Muscle of leg (tissue), 11 donors: ENCODE results near the gene VPS50. TPM values are rescaled to one million over a fixed set of nuclear protein-coding genes. Genes with fewer than 3 reads are reported as not detected.

ENCODE experiments used
- DNase-seq: peaks from one replicate; pipeline ENCODE4 v3.0.0; 2013
- H3K27ac ChIP-seq: one replicate; pipeline ENCODE4 v1.5.1; 2013; ENCODE audit warnings: mild to moderate bottlenecking, low read length, control low read depth
- H3K27me3 ChIP-seq: one replicate; pipeline ENCODE4 v1.6.1; 2013; ENCODE audit warnings: low read length; ENCODE audit not compliant: control insufficient read depth, insufficient read depth
- H3K36me3 ChIP-seq: one replicate; pipeline ENCODE4 v1.6.1; 2013; ENCODE audit warnings: low read length; ENCODE audit not compliant: control insufficient read depth, insufficient read depth
- H3K4me1 ChIP-seq: one replicate; pipeline ENCODE4 v1.6.1; 2013; ENCODE audit warnings: low read length; ENCODE audit not compliant: control insufficient read depth, insufficient read depth
- H3K4me3 ChIP-seq: one replicate; pipeline ENCODE4 v1.5.1; 2013; ENCODE audit warnings: low read length, control low read depth
- H3K9me3 ChIP-seq: replicated peaks from 2 replicates; pipeline ENCODE4 v1.6.1; 2013; ENCODE audit warnings: low read depth, low read length; ENCODE audit not compliant: control insufficient read depth
- WGBS: methylation state at CpG from one replicate; pipeline ENCODE4 v1.1.5; 2013; ENCODE audit warnings: missing lambda C conversion rate; ENCODE audit not compliant: insufficient coverage; 5-methylcytosine and 5-hydroxymethylcytosine counted together
- polyA plus RNA-seq, 8 donors: library from polyadenylated mRNA; unstranded; fragments of 120-200 nt; gene quantifications; one replicate each; pipeline versions ENCODE4 v1.2.1 to v1.2.3, GENCODE V29; 2013; ENCODE audit warnings: inconsistent platforms in 1 of 8, low replicate concordance in 1 of 8; ENCODE audit not compliant: insufficient read length in 8 of 8, insufficient read depth in 1 of 8
- total RNA-seq: library from RNA; stranded (reverse); fragments of 120-200 nt; gene quantifications from one replicate; pipeline ENCODE4 v1.2.4, GENCODE V29; 2013

Gene VPS50
- total and polyA plus RNA-seq, 9 donors, result 12.7 to 25.5 (median 17.1) TPM

- Histone ChIP-seq H3K36me3 (no peaks in the 10 kb centered on the region), H3K27ac (no peak overlapping the region), H3K4me1 (no peaks in the 10 kb centered on the region), H3K4me3 (no peak overlapping the region), H3K27me3 (peaks cover 2% of the 10 kb centered on the region), H3K9me3 (no peaks in the 10 kb centered on the region)
- DNase-seq, result no peak
- WGBS, result 0% methylated on average over 1 of the region's 2 CpGs
These were observed 27.1 kb upstream of the VPS50 start for GRCh38 chr7:93205046-93205445.

GRCh38 chr7:93211228-93211818, 20.8 kb upstream of the VPS50 start:
- H3K27ac ChIP-seq, result no peak overlapping the region
- H3K27me3 ChIP-seq, result no peaks in the 10 kb centered on the region
- no peaks in the 10 kb centered on the region for H3K9me3 ChIP-seq
- H3K36me3 ChIP-seq, result no peaks in the 10 kb centered on the region
- H3K4me1 ChIP-seq, result no peaks in the 10 kb centered on the region
- 91% methylated on average over 3 of the region's 5 CpGs for WGBS
- no peak overlapping the region for H3K4me3 ChIP-seq
- no peak for DNase-seq

GRCh38 chr7:93212881-93213280, 19.3 kb upstream of the VPS50 start:
- whole genome bisulfite sequencing, result no CpG with 5 or more reads among the region's 1 CpG
- Histone ChIP-seq H3K4me3 (no peak overlapping the region), H3K27ac (no peak overlapping the region), H3K36me3 (no peaks in the 10 kb centered on the region), H3K27me3 (no peaks in the 10 kb centered on the region), H3K9me3 (no peaks in the 10 kb centered on the region), H3K4me1 (no peaks in the 10 kb centered on the region)
- DNase-seq, result no peak

- no peaks in the 10 kb centered on the region for H3K9me3 ChIP-seq
- peaks cover 2% of the 10 kb centered on the region for H3K27me3 ChIP-seq
- no peak for DNase-seq
- H3K4me1 ChIP-seq, result no peaks in the 10 kb centered on the region
- H3K4me3 ChIP-seq, result no peak overlapping the region
- 75% methylated on average over 5 of the region's 10 CpGs for WGBS
- no peaks in the 10 kb centered on the region for H3K36me3 ChIP-seq
- H3K27ac ChIP-seq, result no peak overlapping the region
These were observed 13.0 kb upstream of the VPS50 start for GRCh38 chr7:93218997-93219827.

- no peaks in the 10 kb centered on the region for H3K4me1 ChIP-seq
- no peak overlapping the region for H3K4me3 ChIP-seq
- H3K27me3 ChIP-seq, result peaks cover 2% of the 10 kb centered on the region
- no peak overlapping the region for H3K27ac ChIP-seq
- 85% methylated on average over 1 of the region's 1 CpG for WGBS
- H3K36me3 ChIP-seq, result no peaks in the 10 kb centered on the region
- no peak for DNase-seq
- H3K9me3 ChIP-seq, result no peaks in the 10 kb centered on the region
These were observed 12.3 kb upstream of the VPS50 start for GRCh38 chr7:93219868-93220267.

- H3K9me3 ChIP-seq, result no peaks in the 10 kb centered on the region
- peaks cover 2% of the 10 kb centered on the region for H3K27me3 ChIP-seq
- WGBS, result 83% methylated on average over 1 of the region's 2 CpGs
- no peak within 1 kb of the TSS for H3K27ac ChIP-seq
- H3K4me1 ChIP-seq, result no peaks in the 10 kb centered on the region
- no peak within 1 kb of the TSS for H3K4me3 ChIP-seq
- no peak for DNase-seq
- H3K36me3 ChIP-seq, result no peaks in the 10 kb centered on the region
These were observed 5.9 kb upstream of the VPS50 start, which contains the start of gene HEPACAM2 for GRCh38 chr7:93226310-93226709. HEPACAM2 (minus strand) TSS chr7:93226469.

GRCh38 chr7:93228302-93228701, 3.9 kb upstream of the VPS50 start:
- Histone ChIP-seq H3K9me3 (no peaks in the 10 kb centered on the region), H3K36me3 (no peaks in the 10 kb centered on the region), H3K27me3 (peaks cover 2% of the 10 kb centered on the region), H3K4me1 (peaks cover 5% of the 10 kb centered on the region), H3K4me3 (no peak overlapping the region), H3K27ac (no peak overlapping the region)
- no CpG with 5 or more reads among the region's 2 CpGs for WGBS
- peak; percentile 57 for DNase-seq

- WGBS, result no CpG with 5 or more reads among the region's 5 CpGs
- Histone ChIP-seq H3K9me3 (no peaks in the 10 kb centered on the region), H3K4me1 (peaks cover 5% of the 10 kb centered on the region), H3K27me3 (peaks cover 1% of the 10 kb centered on the region), H3K27ac (no peak overlapping the region), H3K36me3 (no peaks in the 10 kb centered on the region), H3K4me3 (peak overlapping the region; percentile 85)
- DNase-seq, result no peak
These were observed 907 bp upstream of the VPS50 start for GRCh38 chr7:93231259-93231658.

- Histone ChIP-seq H3K27ac (no peak overlapping the region), H3K4me1 (peaks cover 5% of the 10 kb centered on the region), H3K36me3 (no peaks in the 10 kb centered on the region), H3K27me3 (no peaks in the 10 kb centered on the region), H3K9me3 (no peaks in the 10 kb centered on the region), H3K4me3 (peak overlapping the region; percentile 85)
- DNase-seq, result no peak
- 0% methylated on average over 3 of the region's 8 CpGs for WGBS
These were observed 480 bp downstream of the VPS50 start for GRCh38 chr7:93232673-93233018.

- Histone ChIP-seq H3K4me3 (no peak overlapping the region), H3K36me3 (no peaks in the 10 kb centered on the region), H3K4me1 (peaks cover 5% of the 10 kb centered on the region), H3K27me3 (no peaks in the 10 kb centered on the region), H3K27ac (no peak overlapping the region), H3K9me3 (no peaks in the 10 kb centered on the region)
- 73% methylated on average over 2 of the region's 2 CpGs for WGBS
- no peak for DNase-seq
These were observed 3.4 kb downstream of the VPS50 start for GRCh38 chr7:93235541-93235940.
